ENCODE data around the gene TMEM95. TPM values are rescaled to one million over a fixed set of nuclear protein-coding genes. Genes with fewer than 3 reads are reported as not detected.

TMEM95 gene
- total RNA-seq, 2 donors from 2014 or later = not detected

DNA sequence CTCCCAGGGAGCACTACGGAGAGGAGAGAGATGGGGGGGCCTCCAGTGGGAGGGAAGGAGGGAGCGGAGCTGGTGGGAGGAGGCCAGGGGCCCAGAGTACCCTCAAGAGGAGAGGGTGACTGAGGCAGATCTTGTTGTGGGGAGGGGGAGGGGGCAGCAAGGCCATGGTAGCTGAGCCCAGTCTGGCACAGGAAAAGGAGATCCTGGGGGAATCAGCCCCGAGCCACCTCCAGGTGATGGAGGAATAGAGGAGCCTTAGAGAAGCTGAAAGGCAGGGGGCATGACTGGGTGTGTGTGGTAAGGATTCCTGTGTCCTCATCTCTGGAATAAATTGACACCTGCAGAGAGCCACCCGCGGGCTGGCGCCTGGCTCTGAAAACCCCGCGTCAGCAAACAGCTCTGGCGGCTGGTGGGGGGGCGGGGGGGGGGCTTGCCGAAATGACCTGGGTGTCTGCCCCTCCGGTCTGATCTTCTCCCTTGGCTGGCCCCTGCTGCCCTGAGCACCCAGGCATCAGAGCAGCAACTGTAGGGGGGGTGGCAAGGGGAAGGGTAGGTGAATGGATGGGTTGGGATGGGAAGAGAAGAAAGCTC lies 51.4 kb downstream of the TMEM95 start:
- 43% methylated on average over 12 of the region's 12 CpGs for WGBS
- Histone ChIP-seq H3K27ac (no peak overlapping the region), H3K4me3 (no peak overlapping the region), H3K36me3 (no peaks in the 10 kb centered on the region), H3K4me1 (replicated peaks) (no peaks in the 10 kb centered on the region), H3K27me3 (replicated peaks; ENCODE audit: insufficient read depth) (no peaks in the 10 kb centered on the region), H3K9me3 (no peaks in the 10 kb centered on the region)
- no peak for DNase-seq (ENCODE audit: low spot score)
- intact Hi-C loops (cut with DNase I) = no loop called here
- TF ChIP-seq POLR2AphosphoS5 (IDR thresholded peaks at IDR 0.05) (no peak), POLR2A (IDR thresholded peaks at IDR 0.05) (no peak)
- TF ChIP-seq, protein P1, sequence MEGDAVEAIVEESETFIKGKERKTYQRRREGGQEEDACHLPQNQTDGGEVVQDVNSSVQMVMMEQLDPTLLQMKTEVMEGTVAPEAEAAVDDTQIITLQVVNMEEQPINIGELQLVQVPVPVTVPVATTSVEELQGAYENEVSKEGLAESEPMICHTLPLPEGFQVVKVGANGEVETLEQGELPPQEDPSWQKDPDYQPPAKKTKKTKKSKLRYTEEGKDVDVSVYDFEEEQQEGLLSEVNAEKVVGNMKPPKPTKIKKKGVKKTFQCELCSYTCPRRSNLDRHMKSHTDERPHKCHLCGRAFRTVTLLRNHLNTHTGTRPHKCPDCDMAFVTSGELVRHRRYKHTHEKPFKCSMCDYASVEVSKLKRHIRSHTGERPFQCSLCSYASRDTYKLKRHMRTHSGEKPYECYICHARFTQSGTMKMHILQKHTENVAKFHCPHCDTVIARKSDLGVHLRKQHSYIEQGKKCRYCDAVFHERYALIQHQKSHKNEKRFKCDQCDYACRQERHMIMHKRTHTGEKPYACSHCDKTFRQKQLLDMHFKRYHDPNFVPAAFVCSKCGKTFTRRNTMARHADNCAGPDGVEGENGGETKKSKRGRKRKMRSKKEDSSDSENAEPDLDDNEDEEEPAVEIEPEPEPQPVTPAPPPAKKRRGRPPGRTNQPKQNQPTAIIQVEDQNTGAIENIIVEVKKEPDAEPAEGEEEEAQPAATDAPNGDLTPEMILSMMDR (IDR thresholded peaks at IDR 0.05) = no peak

Small RNA genes lying within 50 kb of the gene (small RNA-seq; reads per million reads assigned to genes)
- gene AC026954.2 = 0 reads per million in 2 donors

Other genes with a start within 250 kb of the TMEM95 start
- under 1 TPM in 1 of 2 donors, not detected in 1; 0.41 TPM for gene ASGR2, start 240.3 kb upstream of the TMEM95 start, total RNA-seq
- gene ASGR1, start 175.8 kb upstream of the TMEM95 start, total RNA-seq = 1 to 10 TPM in 1 of 2 donors, under 1 TPM in 1; 0.50 to 9.4 TPM
- gene DLG4, start 135.3 kb upstream of the TMEM95 start, total RNA-seq = 10 to 100 TPM in 1 of 2 donors, 1 to 10 TPM in 1; 9.3 to 31.6 TPM
- gene ACADVL, start 135.2 kb upstream of the TMEM95 start, total RNA-seq = 100 to 1,000 TPM; 589 to 593 TPM
- gene DVL2, start 120.6 kb upstream of the TMEM95 start, total RNA-seq = 100 to 1,000 TPM in 1 of 2 donors, 10 to 100 TPM in 1; 52.3 to 116 TPM
- 10 to 100 TPM; 41.2 to 92.5 TPM for gene PHF23, start 115.7 kb upstream of the TMEM95 start, total RNA-seq
- 100 to 1,000 TPM; 493 to 527 TPM for gene GABARAP, start 112.7 kb upstream of the TMEM95 start, total RNA-seq
- gene CTDNEP1, start 103.4 kb upstream of the TMEM95 start, total RNA-seq = 100 to 1,000 TPM in 1 of 2 donors, 10 to 100 TPM in 1; 61.2 to 107 TPM
- gene ELP5, start 102.9 kb upstream of the TMEM95 start, total RNA-seq = 10 to 100 TPM; 50.1 to 65.2 TPM
- 10 to 100 TPM; 42.0 to 45.8 TPM for gene CLDN7, start 92.7 kb upstream of the TMEM95 start, total RNA-seq
- gene SLC2A4, start 73.4 kb upstream of the TMEM95 start, total RNA-seq = 10 to 100 TPM; 13.8 to 27.4 TPM
- gene YBX2, start 60.5 kb upstream of the TMEM95 start, total RNA-seq = 10 to 100 TPM in 1 of 2 donors, under 1 TPM in 1; 0.64 to 49.1 TPM
- 100 to 1,000 TPM; 172 to 195 TPM for gene EIF5A, start 47.5 kb upstream of the TMEM95 start, total RNA-seq
- gene GPS2, start 39.8 kb upstream of the TMEM95 start, total RNA-seq = 100 to 1,000 TPM in 1 of 2 donors, 10 to 100 TPM in 1; 88.4 to 140 TPM
- gene NEURL4, start 25.8 kb upstream of the TMEM95 start, total RNA-seq = 10 to 100 TPM; 15.7 to 36.0 TPM
- gene ACAP1, start 18.6 kb upstream of the TMEM95 start, total RNA-seq = 1 to 10 TPM; 2.5 to 6.5 TPM
- 10 to 100 TPM in 1 of 2 donors, 1 to 10 TPM in 1; 8.9 to 15.2 TPM for gene KCTD11, start 3.0 kb upstream of the TMEM95 start, total RNA-seq
- gene TNK1, start 25.9 kb downstream of the TMEM95 start, total RNA-seq = 10 to 100 TPM in 1 of 2 donors, 1 to 10 TPM in 1; 9.9 to 28.4 TPM
- 10 to 100 TPM; 25.8 to 26.4 TPM for gene PLSCR3, start 39.4 kb downstream of the TMEM95 start, total RNA-seq
- 100 to 1,000 TPM in 1 of 2 donors, 10 to 100 TPM in 1; 63.0 to 192 TPM for gene TMEM256, start 48.9 kb downstream of the TMEM95 start, total RNA-seq
- gene NLGN2, start 52.7 kb downstream of the TMEM95 start, total RNA-seq = 10 to 100 TPM in 1 of 2 donors, 1 to 10 TPM in 1; 8.6 to 16.2 TPM
- gene SPEM1, start 65.2 kb downstream of the TMEM95 start, total RNA-seq = 1 to 10 TPM in 1 of 2 donors, not detected in 1; 3.6 TPM
- 1 to 10 TPM in 1 of 2 donors, not detected in 1; 5.3 TPM for gene SPEM2, start 70.5 kb downstream of the TMEM95 start, total RNA-seq
- gene SPEM3, start 73.7 kb downstream of the TMEM95 start, total RNA-seq = under 1 TPM; 0.09 to 0.11 TPM
- 10 to 100 TPM in 1 of 2 donors, 1 to 10 TPM in 1; 9.9 to 10.3 TPM for gene TMEM102, start 80.3 kb downstream of the TMEM95 start, total RNA-seq
- 1 to 10 TPM; 1.2 to 4.2 TPM for gene FGF11, start 84.4 kb downstream of the TMEM95 start, total RNA-seq
- 10 to 100 TPM in 1 of 2 donors, 1 to 10 TPM in 1; 6.9 to 10.4 TPM for gene CHRNB1, start 89.9 kb downstream of the TMEM95 start, total RNA-seq
- 10 to 100 TPM; 60.5 to 69.4 TPM for gene ZBTB4, start 124.5 kb downstream of the TMEM95 start, total RNA-seq
- gene SLC35G6, start 126.3 kb downstream of the TMEM95 start, total RNA-seq = not detected
- gene POLR2A, start 129.2 kb downstream of the TMEM95 start, total RNA-seq = 100 to 1,000 TPM in 1 of 2 donors, 10 to 100 TPM in 1; 79.7 to 217 TPM
- gene TNFSF12, start 193.9 kb downstream of the TMEM95 start, total RNA-seq = 10 to 100 TPM; 29.9 to 47.9 TPM
- gene TNFSF13, start 203.6 kb downstream of the TMEM95 start, total RNA-seq = 10 to 100 TPM; 20.4 to 21.1 TPM
- 10 to 100 TPM; 39.6 to 65.7 TPM for gene SENP3, start 206.8 kb downstream of the TMEM95 start, total RNA-seq
- gene CD68, start 224.5 kb downstream of the TMEM95 start, total RNA-seq = 10 to 100 TPM; 12.3 to 17.3 TPM
- 100 to 1,000 TPM; 101 to 239 TPM for gene MPDU1, start 228.7 kb downstream of the TMEM95 start, total RNA-seq
- gene SOX15, start 234.9 kb downstream of the TMEM95 start, total RNA-seq = 10 to 100 TPM in 1 of 2 donors, 1 to 10 TPM in 1; 6.3 to 15.0 TPM